NCI-H146 treated with DMSO at 0.1 percent for 48 hours (cell line): ENCODE measurements around the gene HDGFL1.

ENCODE experiments used
- DNase-seq: peaks from one replicate; lab custom pipeline; 2025; ENCODE audit not compliant: unreplicated experiment; lab: John Stamatoyannopoulos, UW

The HDGFL1 gene

GRCh38 chr6:22569281-22570184, at the start of gene HDGFL1:
TSS of gene HDGFL1 (plus strand) at chr6:22569566. CDS start at chr6:22569576, 10 bp downstream.
- DNase-seq, result no peak

GRCh38 chr6:22521035-22521434, 48.3 kb upstream of the HDGFL1 start:
- no peak for DNase-seq

- no peak for DNase-seq
Measured at GRCh38 chr6:22526736-22527135, 42.6 kb upstream of the HDGFL1 start.

- no peak for DNase-seq
Measured at GRCh38 chr6:22529866-22530265, 39.5 kb upstream of the HDGFL1 start.

- DNase-seq, result no peak
Measured at GRCh38 chr6:22530506-22530905, 38.9 kb upstream of the HDGFL1 start.

GRCh38 chr6:22536122-22536521, 33.2 kb upstream of the HDGFL1 start:
- DNase-seq, result no peak

GRCh38 chr6:22544476-22544875, 24.9 kb upstream of the HDGFL1 start:
- DNase-seq, result no peak

- no peak for DNase-seq
Measured at GRCh38 chr6:22545051-22545450, 24.3 kb upstream of the HDGFL1 start.

- DNase-seq, result no peak
Measured at GRCh38 chr6:22546236-22546635, 23.1 kb upstream of the HDGFL1 start.

GRCh38 chr6:22550971-22551670, 18.2 kb upstream of the HDGFL1 start:
- no peak for DNase-seq

GRCh38 chr6:22556266-22556665, 13.1 kb upstream of the HDGFL1 start:
- no peak for DNase-seq

- DNase-seq, result no peak
Measured at GRCh38 chr6:22557007-22557406, 12.4 kb upstream of the HDGFL1 start.

- no peak for DNase-seq
Measured at GRCh38 chr6:22558288-22558882, 11.0 kb upstream of the HDGFL1 start.

GRCh38 chr6:22568854-22569253, 512 bp upstream of the HDGFL1 start:
- no peak for DNase-seq

- DNase-seq, result no peak
Measured at GRCh38 chr6:22570185-22570551, 802 bp downstream of the HDGFL1 start.

GRCh38 chr6:22575190-22575589, 5.8 kb downstream of the HDGFL1 start:
- no peak for DNase-seq

GRCh38 chr6:22579439-22579838, 10.1 kb downstream of the HDGFL1 start:
- no peak for DNase-seq

GRCh38 chr6:22580337-22580736, 11.0 kb downstream of the HDGFL1 start:
- DNase-seq, result no peak

- no peak for DNase-seq
Measured at GRCh38 chr6:22582417-22583205, 13.2 kb downstream of the HDGFL1 start.

GRCh38 chr6:22583230-22583629, 13.9 kb downstream of the HDGFL1 start:
- DNase-seq, result no peak

GRCh38 chr6:22583927-22584326, 14.6 kb downstream of the HDGFL1 start:
- DNase-seq, result no peak
